ENCODE results near the gene ZNF37A. TPM values are rescaled to one million over a fixed set of nuclear protein-coding genes. Genes with fewer than 3 reads are reported as not detected.

ZNF37A gene
- total RNA-seq (2021; ENCODE audit: unreplicated experiment), result 18.5 TPM
- polyA plus RNA-seq (2012), result 7.4 and 10.2 TPM in 2 replicates
- Bru-seq, nascent RNA, result percentile 90 among the genes with signal in this experiment
- BruChase-seq, experiment 1, labeled RNA remaining after a 6-hour chase, result percentile 97 among the genes with signal in this experiment
- BruChase-seq, experiment 2, labeled RNA remaining after a 2-hour chase, result percentile 95 among the genes with signal in this experiment
- long read RNA-seq, full-length matches to known transcripts, result 3 of 49 reads
- long read RNA-seq, partial matches to known transcripts, result 5 of 49 reads
- long read RNA-seq, other reads (novel, unspliced or antisense), result 41 of 49 reads

- TF ChIP-seq SRF (IDR thresholded peaks at IDR 0.05; ENCODE audit: low read depth), result no peak
- TF ChIP-seq CBX3 (IDR thresholded peaks at IDR 0.05; ENCODE audit: low read depth), result no peak; the same call in 1 of the 2 replicates
- no peak for TF ChIP-seq CTCF (IDR thresholded peaks at IDR 0.05 in 2 of 3, conservative IDR thresholded peaks at IDR 0.05 in 1 of 3; ENCODE audit: borderline replicate concordance in 1 of 3, insufficient read depth in 1 of 3, low read depth in 2 of 3, low read length in 2 of 3)
- TF ChIP-seq MAX (IDR thresholded peaks at IDR 0.05), result peak; percentile 77
- TF ChIP-seq CEBPB (IDR thresholded peaks at IDR 0.05; ENCODE audit: low read depth), result no peak
- TF ChIP-seq POLR2AphosphoS5 (IDR thresholded peaks at IDR 0.05; ENCODE audit: low read depth, low read length), result peak; percentile 70
- TF ChIP-seq POLR2A (IDR thresholded peaks at IDR 0.05; ENCODE audit: borderline replicate concordance, extremely low read depth, insufficient read depth, insufficient read length), result peak; percentile 33
- TF ChIP-seq YY1 (IDR thresholded peaks at IDR 0.05; ENCODE audit: extremely low read depth, insufficient replicate concordance, low read depth, low read length), result peak; percentile 46
- TF ChIP-seq FOSL1 (IDR thresholded peaks at IDR 0.05; ENCODE audit: low read depth), result no peak
- peak; percentile 6; the same call in 1 of the 2 replicates for TF ChIP-seq SIN3A (IDR thresholded peaks at IDR 0.05; ENCODE audit: low read depth)
- peak; percentile 78 for TF ChIP-seq TCF7L2 (IDR thresholded peaks at IDR 0.05; ENCODE audit: borderline replicate concordance, extremely low read depth, insufficient read depth, insufficient read length)
- no peak for TF ChIP-seq ATF3 (IDR thresholded peaks at IDR 0.05)
- TF ChIP-seq REST (IDR thresholded peaks at IDR 0.05; ENCODE audit: low read depth), result no peak
- TF ChIP-seq EZH2phosphoT487 (IDR thresholded peaks at IDR 0.05; ENCODE audit: borderline replicate concordance), result no peak
- peak; percentile 97 for TF ChIP-seq ZFX (IDR thresholded peaks at IDR 0.05)
- Histone ChIP-seq H3K4me2 (ENCODE audit: low read length) (peak within 1 kb of the TSS; percentile 89), H3K4me1 (ENCODE audit: control insufficient read depth in 1 of 2, insufficient read depth in 2 of 2, low read length in 2 of 2) (peaks cover 0 to 14% of the 10 kb centered on the region in 2 experiments; a peak in 2 of 4 replicates), H3K79me2 (ENCODE audit: insufficient read depth, low read length) (peaks cover 44% of the 10 kb centered on the region), H3K9ac (ENCODE audit: low read length) (peak within 1 kb of the TSS; percentile 78), H3K27me3 (ENCODE audit: insufficient read depth, low read length) (no peaks in the 10 kb centered on the region), H3K9me3 (ENCODE audit: control insufficient read depth in 1 of 2, insufficient read depth in 1 of 2, low read depth in 1 of 2, low read length in 2 of 2) (no peaks in the 10 kb centered on the region), H2AFZ (ENCODE audit: low read depth, low read length, poor library complexity, severe bottlenecking) (peak within 1 kb of the TSS; percentile 67), H4K20me1 (ENCODE audit: insufficient read depth) (no peaks in the 10 kb centered on the region), H3K36me3 (ENCODE audit: control insufficient read depth in 1 of 2, insufficient read depth in 2 of 2, low read length in 2 of 2) (peaks cover 16 to 35% of the 10 kb centered on the region in 2 experiments), H3K4me3 (replicated peaks in 1 of 2; ENCODE audit: low read depth in 1 of 2, low read length in 2 of 2) (peak within 1 kb of the TSS; percentile 83 to 88), H3K9me2 (ENCODE audit: insufficient read depth) (no peaks in the 10 kb centered on the region), H3K27ac (ENCODE audit: low read depth, low read length) (peak within 1 kb of the TSS; percentile 62; the same call in 1 of the 2 replicates)
- BruUV-seq (replicated peaks), result TSS peak; percentile 33
- ChIA-PET RAD21 (ENCODE audit: low non-redundant PET in 1 of 2, low total read pairs in 2 of 2, uncharacterized antibody in 2 of 2, unreplicated experiment in 2 of 2) (interaction anchor here in 1 of 2 experiments (0.6 kb wide), 1 partner anchor 117 kb away, joined by 3 read pairs; no protein-coding TSS in a partner anchor), CTCF (no interaction called here), POLR2A (no interaction called here)
- ATAC-seq (peak; percentile 96), DNase-seq (ENCODE audit: low read depth, low spot score) (peak; percentile 95)
- intact Hi-C loops (cut with micrococcal nuclease), result loop anchor here (1.0 to 2.0 kb wide), 2 partner anchors 84 to 118 kb away; partner anchors contain the start of genes ZNF25 and ZNF33A
Measured at GRCh38 chr10:38094158-38094926, at the start of gene ZNF37A. Gene ZNF37A (plus strand): TSS chr10:38094337. CDS start chr10:38096618, 2,281 bp downstream.
